Liver (tissue), 9 donors: ENCODE measurements around the gene CENPV. TPM values are rescaled to one million over a fixed set of nuclear protein-coding genes. Genes with fewer than 3 reads are reported as not detected.

Experiments used
- DNase-seq: peaks from one replicate; pipeline ENCODE4 v3.0.0-alpha.2; 2017; ENCODE audit warnings: low spot score
- H3K27ac ChIP-seq, 2 donors: one replicate each; pipeline ENCODE4 v1.7.0; 2013; ENCODE audit warnings: inconsistent platforms in 2 of 2, low read length in 2 of 2, control low read depth in 1 of 2, low read depth in 1 of 2, mild to moderate bottlenecking in 1 of 2
- H3K27me3 ChIP-seq, 4 donors: one replicate each; pipeline versions ENCODE4 v1.6.1 to v1.7.0; 2013; ENCODE audit warnings: low read length in 3 of 4, inconsistent platforms in 1 of 4, mild to moderate bottlenecking in 1 of 4, moderate library complexity in 1 of 4; ENCODE audit not compliant: control insufficient read depth in 4 of 4, insufficient read depth in 4 of 4
- H3K36me3 ChIP-seq, 4 donors: one replicate each; pipeline versions ENCODE4 v1.6.1 to v1.7.0; 2013; ENCODE audit warnings: low read length in 3 of 4, mild to moderate bottlenecking in 3 of 4, low read depth in 1 of 4, moderate library complexity in 1 of 4; ENCODE audit not compliant: control insufficient read depth in 4 of 4, insufficient read depth in 3 of 4
- H3K4me1 ChIP-seq, 4 donors: one replicate each; pipeline versions ENCODE4 v1.6.1 to v1.7.0; 2013; ENCODE audit warnings: low read length in 3 of 4, mild to moderate bottlenecking in 3 of 4, moderate library complexity in 1 of 4; ENCODE audit not compliant: control insufficient read depth in 4 of 4, insufficient read depth in 4 of 4
- H3K4me3 ChIP-seq, 3 donors: one replicate each; pipeline versions ENCODE4 v1.6.1 to v1.7.0; 2013; ENCODE audit warnings: low read length in 3 of 3, control low read depth in 1 of 3, low read depth in 1 of 3, mild to moderate bottlenecking in 1 of 3
- H3K9ac ChIP-seq, 2 donors: one replicate each; pipeline ENCODE4 v1.7.0; 2013; ENCODE audit warnings: low read length in 2 of 2, mild to moderate bottlenecking in 2 of 2, moderate library complexity in 2 of 2, control low read depth in 1 of 2, low read depth in 1 of 2
- H3K9me3 ChIP-seq, 4 donors: one replicate each; pipeline versions ENCODE4 v1.6.1 to v1.7.0; 2013; ENCODE audit warnings: low read length in 3 of 4; ENCODE audit not compliant: control insufficient read depth in 4 of 4
- FOXA2 ChIP-seq: IDR thresholded peaks from 2 replicates; pipeline ENCODE4 v1.6.1; 2016; ENCODE audit warnings: antibody characterized with exemption
- GABPA ChIP-seq, 2 donors: IDR thresholded peaks in 1 of 2; conservative IDR thresholded peaks in 1 of 2; 2 replicates each; pipeline ENCODE4 v1.6.1; 2016; ENCODE audit warnings: antibody characterized with exemption in 2 of 2, mild to moderate bottlenecking in 1 of 2, moderate library complexity in 1 of 2
- NR2F2 ChIP-seq: IDR thresholded peaks from 2 replicates; pipeline ENCODE4 v1.6.1; 2016; ENCODE audit warnings: antibody characterized with exemption
- RAD21 ChIP-seq, 2 donors: IDR thresholded peaks; 2 replicates each; pipeline ENCODE4 v1.6.1; 2016; ENCODE audit warnings: antibody characterized with exemption in 2 of 2, mild to moderate bottlenecking in 2 of 2
- RXRA ChIP-seq, 2 donors: IDR thresholded peaks; 2 replicates each; pipeline ENCODE4 v1.6.1; 2017 to 2018; ENCODE audit warnings: antibody characterized with exemption in 2 of 2, mild to moderate bottlenecking in 1 of 2
- SP1 ChIP-seq: IDR thresholded peaks from 2 replicates; pipeline ENCODE4 v1.6.1; 2018; ENCODE audit warnings: antibody characterized with exemption, mild to moderate bottlenecking
- WGBS: extraction: QIAGEN DNeasy Blood & Tissue Kit; methylation state at CpG from one replicate; pipeline ENCODE4 v1.1.7; 2013; 5-methylcytosine and 5-hydroxymethylcytosine counted together
- polyA plus RNA-seq, 2 donors: library from polyadenylated mRNA; stranded (reverse) in 1 of 2; unstranded in 1 of 2; fragments of 200-250 nt in 1 of 2; fragments of >200 nt in 1 of 2; fragmentation: Nextera tagmentation in 1 of 2; extraction: Ambion mirVana in 1 of 2; gene quantifications; one replicate each; pipeline versions ENCODE4 v1.2.1 to v1.2.3, GENCODE V29; 2013 to 2015
- total RNA-seq, 2 donors: library from RNA; depleted of rRNA; stranded (reverse); fragments of >200 nt; gene quantifications; one replicate each; pipeline ENCODE4 v1.2.3, GENCODE V29; 2014
- TF ChIP-seq, protein P1 (sequence below): IDR thresholded peaks from 2 replicates; pipeline ENCODE4 v1.6.1; 2016; ENCODE audit warnings: antibody characterized with exemption, mild to moderate bottlenecking
- TF ChIP-seq, protein P2 (sequence below): IDR thresholded peaks from 2 replicates; pipeline ENCODE4 v1.6.1; 2016; ENCODE audit warnings: antibody characterized with exemption
- TF ChIP-seq, protein P3 (sequence below): fragments of 150-350 bp; IDR thresholded peaks from 2 replicates; pipeline ENCODE4 v1.5.1; 2017; ENCODE audit warnings: improper control_type of control experiment, low read depth, low read length; ENCODE audit not compliant: missing input control
- TF ChIP-seq, protein P4 (sequence below): IDR thresholded peaks from 2 replicates; pipeline ENCODE4 v1.6.1; 2016; ENCODE audit warnings: antibody characterized with exemption
- donor health status: healthy.
- donor health status: healthy.
- donor health status: healthy.
- donor health status: healthy.
- donor health status: healthy.

The CENPV gene
- total and polyA plus RNA-seq, 4 donors, result 13.1 to 24.3 (median 18.2) TPM

DNA sequence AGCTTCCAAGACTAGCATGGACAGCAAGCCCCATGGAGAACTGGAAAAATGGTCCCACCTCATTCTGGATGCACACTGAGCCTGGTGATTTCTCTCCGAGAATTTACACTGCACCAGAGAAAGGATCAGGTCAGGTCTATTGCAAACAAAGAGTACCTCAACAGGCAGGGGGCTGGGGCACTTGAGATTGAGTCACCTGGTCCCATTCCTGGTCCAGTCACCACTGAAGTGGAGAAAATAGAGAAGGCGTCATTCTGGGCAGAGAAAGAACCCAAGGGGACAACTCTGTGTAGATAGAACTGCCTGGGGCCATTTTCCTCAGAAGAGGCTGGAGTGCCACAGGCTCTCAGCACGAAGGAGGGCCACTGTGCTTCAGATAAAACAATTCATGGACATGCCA is 38.4 kb downstream of the CENPV start:
- no peaks in the 10 kb centered on the region for H3K27me3 ChIP-seq
- H3K9ac ChIP-seq, result no peak overlapping the region
- peaks cover 0 to 2% (median 0%) of the 10 kb centered on the region in 4 donors for H3K36me3 ChIP-seq
- DNase-seq, result no peak
- no peak overlapping the region for H3K4me3 ChIP-seq
- 96% methylated on average over 3 of the region's 3 CpGs for WGBS
- peaks cover 0 to 14% (median 10%) of the 10 kb centered on the region in 4 donors for H3K4me1 ChIP-seq
- TF ChIP-seq, protein P1, sequence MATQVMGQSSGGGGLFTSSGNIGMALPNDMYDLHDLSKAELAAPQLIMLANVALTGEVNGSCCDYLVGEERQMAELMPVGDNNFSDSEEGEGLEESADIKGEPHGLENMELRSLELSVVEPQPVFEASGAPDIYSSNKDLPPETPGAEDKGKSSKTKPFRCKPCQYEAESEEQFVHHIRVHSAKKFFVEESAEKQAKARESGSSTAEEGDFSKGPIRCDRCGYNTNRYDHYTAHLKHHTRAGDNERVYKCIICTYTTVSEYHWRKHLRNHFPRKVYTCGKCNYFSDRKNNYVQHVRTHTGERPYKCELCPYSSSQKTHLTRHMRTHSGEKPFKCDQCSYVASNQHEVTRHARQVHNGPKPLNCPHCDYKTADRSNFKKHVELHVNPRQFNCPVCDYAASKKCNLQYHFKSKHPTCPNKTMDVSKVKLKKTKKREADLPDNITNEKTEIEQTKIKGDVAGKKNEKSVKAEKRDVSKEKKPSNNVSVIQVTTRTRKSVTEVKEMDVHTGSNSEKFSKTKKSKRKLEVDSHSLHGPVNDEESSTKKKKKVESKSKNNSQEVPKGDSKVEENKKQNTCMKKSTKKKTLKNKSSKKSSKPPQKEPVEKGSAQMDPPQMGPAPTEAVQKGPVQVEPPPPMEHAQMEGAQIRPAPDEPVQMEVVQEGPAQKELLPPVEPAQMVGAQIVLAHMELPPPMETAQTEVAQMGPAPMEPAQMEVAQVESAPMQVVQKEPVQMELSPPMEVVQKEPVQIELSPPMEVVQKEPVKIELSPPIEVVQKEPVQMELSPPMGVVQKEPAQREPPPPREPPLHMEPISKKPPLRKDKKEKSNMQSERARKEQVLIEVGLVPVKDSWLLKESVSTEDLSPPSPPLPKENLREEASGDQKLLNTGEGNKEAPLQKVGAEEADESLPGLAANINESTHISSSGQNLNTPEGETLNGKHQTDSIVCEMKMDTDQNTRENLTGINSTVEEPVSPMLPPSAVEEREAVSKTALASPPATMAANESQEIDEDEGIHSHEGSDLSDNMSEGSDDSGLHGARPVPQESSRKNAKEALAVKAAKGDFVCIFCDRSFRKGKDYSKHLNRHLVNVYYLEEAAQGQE, result no peak
- TF ChIP-seq, protein P2, sequence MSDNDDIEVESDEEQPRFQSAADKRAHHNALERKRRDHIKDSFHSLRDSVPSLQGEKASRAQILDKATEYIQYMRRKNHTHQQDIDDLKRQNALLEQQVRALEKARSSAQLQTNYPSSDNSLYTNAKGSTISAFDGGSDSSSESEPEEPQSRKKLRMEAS, result no peak
- TF ChIP-seq, protein P3, sequence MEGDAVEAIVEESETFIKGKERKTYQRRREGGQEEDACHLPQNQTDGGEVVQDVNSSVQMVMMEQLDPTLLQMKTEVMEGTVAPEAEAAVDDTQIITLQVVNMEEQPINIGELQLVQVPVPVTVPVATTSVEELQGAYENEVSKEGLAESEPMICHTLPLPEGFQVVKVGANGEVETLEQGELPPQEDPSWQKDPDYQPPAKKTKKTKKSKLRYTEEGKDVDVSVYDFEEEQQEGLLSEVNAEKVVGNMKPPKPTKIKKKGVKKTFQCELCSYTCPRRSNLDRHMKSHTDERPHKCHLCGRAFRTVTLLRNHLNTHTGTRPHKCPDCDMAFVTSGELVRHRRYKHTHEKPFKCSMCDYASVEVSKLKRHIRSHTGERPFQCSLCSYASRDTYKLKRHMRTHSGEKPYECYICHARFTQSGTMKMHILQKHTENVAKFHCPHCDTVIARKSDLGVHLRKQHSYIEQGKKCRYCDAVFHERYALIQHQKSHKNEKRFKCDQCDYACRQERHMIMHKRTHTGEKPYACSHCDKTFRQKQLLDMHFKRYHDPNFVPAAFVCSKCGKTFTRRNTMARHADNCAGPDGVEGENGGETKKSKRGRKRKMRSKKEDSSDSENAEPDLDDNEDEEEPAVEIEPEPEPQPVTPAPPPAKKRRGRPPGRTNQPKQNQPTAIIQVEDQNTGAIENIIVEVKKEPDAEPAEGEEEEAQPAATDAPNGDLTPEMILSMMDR, result no peak
- TF ChIP-seq FOXA2 (no peak), RAD21 (IDR thresholded peaks at IDR 0.05) (no peak), RXRA (IDR thresholded peaks at IDR 0.05) (no peak)
- TF ChIP-seq, protein P4, sequence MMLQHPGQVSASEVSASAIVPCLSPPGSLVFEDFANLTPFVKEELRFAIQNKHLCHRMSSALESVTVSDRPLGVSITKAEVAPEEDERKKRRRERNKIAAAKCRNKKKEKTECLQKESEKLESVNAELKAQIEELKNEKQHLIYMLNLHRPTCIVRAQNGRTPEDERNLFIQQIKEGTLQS, result no peak
- no peaks in the 10 kb centered on the region for H3K9me3 ChIP-seq
- H3K27ac ChIP-seq, result no peak overlapping the region

DNA sequence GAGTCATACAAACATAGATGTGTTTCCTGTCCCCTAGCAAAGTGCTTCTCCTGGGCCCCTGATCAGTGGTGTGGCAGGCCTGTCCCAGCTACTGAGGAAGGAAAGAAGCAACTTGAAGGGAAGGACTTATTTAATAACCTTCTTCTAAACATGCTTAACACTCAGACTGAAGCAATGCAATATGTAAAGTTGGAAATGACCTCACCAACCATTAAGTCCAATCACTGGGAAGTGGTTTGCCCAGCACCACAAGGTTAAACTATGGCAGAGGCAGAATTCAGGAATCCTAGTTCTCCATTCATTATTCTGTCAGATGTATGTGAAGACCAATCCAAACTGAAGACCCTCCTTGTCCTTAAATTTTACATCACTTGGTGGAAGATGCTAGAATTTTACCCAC is 39.1 kb downstream of the CENPV start:
- H3K4me1 ChIP-seq, result peaks cover 0 to 14% (median 10%) of the 10 kb centered on the region in 4 donors
- DNase-seq, result no peak
- H3K4me3 ChIP-seq, result no peak overlapping the region
- no peak for TF ChIP-seq SP1
- TF ChIP-seq, protein P4, result no peak
- H3K9me3 ChIP-seq, result no peaks in the 10 kb centered on the region
- no peaks in the 10 kb centered on the region for H3K27me3 ChIP-seq
- peak overlapping the region; percentile 73 to 93 for H3K27ac ChIP-seq
- no peak overlapping the region for H3K9ac ChIP-seq
- peaks cover 0 to 2% (median 0%) of the 10 kb centered on the region in 4 donors for H3K36me3 ChIP-seq

DNA sequence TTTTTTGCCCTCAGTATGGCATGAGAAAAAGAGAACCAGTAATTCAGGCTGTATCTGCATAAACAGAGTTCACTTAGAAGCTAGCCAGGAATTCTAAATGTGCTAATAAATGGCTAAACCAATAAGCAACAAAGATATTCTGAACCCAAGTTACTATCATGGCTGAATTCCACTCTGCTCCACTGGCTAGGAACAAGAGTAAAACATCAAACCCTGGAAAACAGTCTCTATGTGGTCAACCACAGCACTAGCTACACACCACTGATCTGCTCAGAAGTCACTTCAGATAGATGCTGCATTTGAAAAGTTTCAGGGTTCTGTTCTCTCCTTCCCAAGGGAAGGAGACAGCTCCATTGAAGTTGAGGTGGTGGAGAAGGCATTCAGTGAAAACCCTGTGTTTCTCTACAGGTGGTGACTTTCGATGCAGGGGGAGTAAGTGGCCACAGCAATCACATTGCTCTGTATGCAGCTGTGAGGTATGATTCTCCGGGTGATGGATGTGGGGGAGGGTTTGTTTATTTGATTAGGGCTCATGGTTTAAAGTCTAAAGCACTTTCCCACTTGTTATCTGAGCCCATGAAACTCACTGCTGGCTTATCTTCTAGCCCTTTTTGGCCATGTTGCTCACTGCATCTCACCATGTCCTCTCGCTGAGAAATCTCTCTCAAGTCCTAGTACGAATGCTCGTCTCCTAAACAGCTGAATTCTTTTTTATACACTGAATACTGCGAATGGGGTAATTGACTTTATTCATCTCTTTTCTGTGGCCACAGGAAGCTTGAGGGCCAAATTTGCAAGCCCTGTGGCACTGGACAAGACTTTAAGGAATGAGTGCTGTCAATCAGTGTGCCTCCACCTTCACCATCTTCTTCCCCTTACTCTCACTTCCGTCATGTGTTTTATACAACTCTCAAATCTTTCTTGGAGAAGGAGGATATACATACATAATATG is 39.9 kb downstream of the CENPV start:
- DNase-seq, result no peak
- Histone ChIP-seq H3K4me1 (peaks cover 0 to 14% (median 10%) of the 10 kb centered on the region in 4 donors), H3K4me3 (no peak overlapping the region), H3K9ac (peak overlapping the region in 1 of 2 donors; percentile 17), H3K27ac (peak overlapping the region; percentile 73 to 93), H3K27me3 (no peaks in the 10 kb centered on the region), H3K36me3 (no peaks in the 10 kb centered on the region), H3K9me3 (no peaks in the 10 kb centered on the region)
- 45% methylated on average over 7 of the region's 7 CpGs for WGBS
- TF ChIP-seq, protein P1, result peak; percentile 92
- TF ChIP-seq GABPA (IDR thresholded peaks at IDR 0.05 in 1 of 2, conservative IDR thresholded peaks at IDR 0.05 in 1 of 2) (no peak), FOXA2 (peak; percentile 48), NR2F2 (no peak)
- TF ChIP-seq, protein P4, result no peak
- TF ChIP-seq, protein P3, result no peak
